HCT116 (cell line): ENCODE measurements around the gene ERBIN. TPM values are rescaled to one million over a fixed set of nuclear protein-coding genes. Genes with fewer than 3 reads are reported as not detected.

ENCODE experiments used
- ATAC-seq: fragments of 200-7000 bp; cut with Tn5 transposase; 2 replicates; pipeline ENCODE4 v1.9.1; 2020; ENCODE audit warnings: mild to moderate bottlenecking, moderate library complexity
- BruUV-seq: library from RNA; stranded (reverse); fragments of 400-500 nt; replicated peaks from 2 replicates; lab custom pipeline; 2021; lab: Mats Ljungman, UMichigan
- CTCF ChIA-PET: fragments of 300-600 bp; sonication (Branson Sonifier 250); formaldehyde crosslinking; loops from one replicate; lab custom pipeline; 2021; ENCODE audit warnings: antibody characterized with exemption; lab: Charles Lee
- POLR2A ChIA-PET: fragments of 300-600, 350-600 bp; sonication (Branson Sonifier 250); formaldehyde crosslinking; loops from one replicate; lab custom pipeline; 2021; ENCODE audit warnings: antibody characterized with exemption; lab: Charles Lee
- RAD21 ChIA-PET, 2 experiments: fragments of 300-600 bp; sonication (Branson Sonifier 250); formaldehyde crosslinking; loops; one replicate each; lab custom pipeline; 2023; ENCODE audit warnings: low total read pairs in 2 of 2; ENCODE audit not compliant: uncharacterized antibody in 2 of 2, unreplicated experiment in 2 of 2, low non-redundant PET in 1 of 2; lab: Charles Lee
- DNase-seq: peaks from one replicate; pipeline ENCODE4 v3.0.0-alpha.2; 2010; ENCODE audit warnings: low read depth, low spot score
- H2AFZ ChIP-seq: fragments of 200-600 bp; shearing (Covaris generic), sonication (generic); 2 replicates; pipeline ENCODE4 v1.6.1; 2017; ENCODE audit warnings: low read depth, mixed run types, mixed read lengths, antibody characterized with exemption, low read length; ENCODE audit not compliant: poor library complexity, severe bottlenecking
- H3K27ac ChIP-seq: 2 replicates; pipeline ENCODE4 v1.5.1; 2012; ENCODE audit warnings: low read depth, low read length
- H3K27me3 ChIP-seq: fragments of 200-600 bp; sonication (generic); 2 replicates; pipeline ENCODE4 v1.6.1; 2016; ENCODE audit warnings: mixed run types, low read length, mixed read lengths; ENCODE audit not compliant: insufficient read depth
- H3K36me3 ChIP-seq, 2 experiments: fragments of 200-500 bp in 1 of 2; fragments of 200-600 bp in 1 of 2; sonication (Bioruptor generic) in 1 of 2; sonication (generic) in 1 of 2; 2 replicates each; pipeline versions ENCODE4 v1.5.1 to v1.6.1; 2014 to 2016; ENCODE audit warnings: low read length in 2 of 2, inconsistent platforms in 1 of 2, mixed read lengths in 1 of 2, mixed run types in 1 of 2; ENCODE audit not compliant: insufficient read depth in 2 of 2, control insufficient read depth in 1 of 2
- H3K4me1 ChIP-seq, 2 experiments: fragments of 200-600 bp in 1 of 2; sonication (generic) in 1 of 2; 2 replicates each; pipeline versions ENCODE4 v1.5.1 to v1.6.1; 2012 to 2017; ENCODE audit warnings: low read length in 2 of 2, inconsistent platforms in 1 of 2, mild to moderate bottlenecking in 1 of 2, mixed read lengths in 1 of 2, mixed run types in 1 of 2, moderate library complexity in 1 of 2; ENCODE audit not compliant: insufficient read depth in 2 of 2, control insufficient read depth in 1 of 2
- H3K4me2 ChIP-seq: fragments of 200-600 bp; sonication (generic); 2 replicates; pipeline ENCODE4 v1.6.1; 2017; ENCODE audit warnings: mixed run types, low read length, mixed read lengths
- H3K4me3 ChIP-seq, 2 experiments: fragments of 200-600 bp in 1 of 2; sonication (generic) in 1 of 2; replicated peaks in 1 of 2; 2 replicates each; pipeline ENCODE4 v1.5.1; 2011 to 2016; ENCODE audit warnings: low read length in 2 of 2, control low read depth in 1 of 2, low read depth in 1 of 2, mild to moderate bottlenecking in 1 of 2, mixed read lengths in 1 of 2, mixed run types in 1 of 2
- H3K79me2 ChIP-seq: fragments of 200-600 bp; sonication (generic); 2 replicates; pipeline ENCODE4 v1.6.1; 2017; ENCODE audit warnings: mild to moderate bottlenecking, mixed run types, low read length, moderate library complexity, mixed read lengths; ENCODE audit not compliant: insufficient read depth
- H3K9ac ChIP-seq: fragments of 200-600 bp; sonication (generic); 2 replicates; pipeline ENCODE4 v1.6.1; 2016; ENCODE audit warnings: low read length, mixed read lengths
- H3K9me2 ChIP-seq: fragments of 200-600 bp; sonication (generic), shearing (Covaris generic); 2 replicates; pipeline ENCODE4 v1.6.1; 2017; ENCODE audit warnings: mixed run types, mild to moderate bottlenecking, moderate library complexity; ENCODE audit not compliant: insufficient read depth
- H3K9me3 ChIP-seq, 2 experiments: fragments of 200-500 bp in 1 of 2; fragments of 200-600 bp in 1 of 2; sonication (Bioruptor generic) in 1 of 2; sonication (generic) in 1 of 2; 2 replicates each; pipeline ENCODE4 v1.6.1; 2014 to 2017; ENCODE audit warnings: low read length in 2 of 2, mixed read lengths in 2 of 2, inconsistent platforms in 1 of 2, low read depth in 1 of 2, mild to moderate bottlenecking in 1 of 2, mixed run types in 1 of 2, moderate library complexity in 1 of 2; ENCODE audit not compliant: control insufficient read depth in 1 of 2, insufficient read depth in 1 of 2
- H4K20me1 ChIP-seq: fragments of 200-600 bp; sonication (generic), shearing (Covaris generic); 2 replicates; pipeline ENCODE4 v1.6.1; 2017; ENCODE audit warnings: mixed run types, mild to moderate bottlenecking, moderate library complexity; ENCODE audit not compliant: insufficient read depth
- CBX3 ChIP-seq: IDR thresholded peaks from 2 replicates; pipeline ENCODE4 v1.6.1; 2012; ENCODE audit warnings: low read depth
- EGR1 ChIP-seq: IDR thresholded peaks from 2 replicates; pipeline ENCODE4 v1.6.1; 2012; ENCODE audit warnings: low read depth
- ELF1 ChIP-seq: IDR thresholded peaks from 2 replicates; pipeline ENCODE4 v1.6.1; 2012; ENCODE audit warnings: low read depth, borderline replicate concordance
- EZH2 ChIP-seq: fragments of 200-600 bp; sonication (generic); IDR thresholded peaks from 2 replicates; pipeline ENCODE4 v1.6.1; 2017; ENCODE audit warnings: antibody characterized with exemption, mixed run types
- EZH2phosphoT487 ChIP-seq: fragments of 200-600 bp; IDR thresholded peaks from 2 replicates; pipeline ENCODE4 v1.6.1; 2018; ENCODE audit warnings: antibody characterized with exemption, borderline replicate concordance
- FOSL1 ChIP-seq: IDR thresholded peaks from 2 replicates; pipeline ENCODE4 v1.6.1; 2012; ENCODE audit warnings: low read depth
- JUND ChIP-seq: IDR thresholded peaks from 2 replicates; pipeline ENCODE4 v1.6.1; 2012
- MAX ChIP-seq: IDR thresholded peaks from 2 replicates; pipeline ENCODE4 v1.6.1; 2012
- POLR2A ChIP-seq: IDR thresholded peaks from 2 replicates; pipeline ENCODE4 v1.7.0; 2011; ENCODE audit warnings: borderline replicate concordance; ENCODE audit not compliant: insufficient read depth, insufficient read length; ENCODE audit errors: extremely low read depth
- RAD21 ChIP-seq: IDR thresholded peaks from 2 replicates; pipeline ENCODE4 v1.6.1; 2012; ENCODE audit warnings: low read depth, mild to moderate bottlenecking
- REST ChIP-seq: IDR thresholded peaks from 2 replicates; pipeline ENCODE4 v1.6.1; 2012; ENCODE audit warnings: low read depth
- TCF7L2 ChIP-seq: IDR thresholded peaks from 2 replicates; pipeline ENCODE4 v1.7.0; 2011; ENCODE audit warnings: borderline replicate concordance, inconsistent platforms; ENCODE audit not compliant: insufficient read depth, insufficient read length; ENCODE audit errors: extremely low read depth
- YY1 ChIP-seq: IDR thresholded peaks from 2 replicates; pipeline ENCODE4 v1.6.1; 2011; ENCODE audit warnings: low read length, low read depth, moderate library complexity, mild to moderate bottlenecking; ENCODE audit not compliant: insufficient replicate concordance; ENCODE audit errors: extremely low read depth
- ZBTB33 ChIP-seq: IDR thresholded peaks from 2 replicates; pipeline ENCODE4 v1.6.1; 2011; ENCODE audit warnings: mild to moderate bottlenecking, low read length, moderate library complexity; ENCODE audit not compliant: insufficient replicate concordance; ENCODE audit errors: extremely low read depth
- ZFX ChIP-seq: fragments of 450-650 bp; IDR thresholded peaks from 2 replicates; pipeline ENCODE4 v1.6.1; 2017
- intact Hi-C: fragments of 100-400 bp; cut with micrococcal nuclease; formaldehyde crosslinking; loops from 2 replicates; pipeline ENCODE4 v1.10.0; 2022
- total RNA-seq: library from RNA; stranded (reverse); gene quantifications from one replicate; pipeline ENCODE4 v1.2.1, GENCODE V29; 2021; ENCODE audit not compliant: unreplicated experiment

Gene ERBIN
- total RNA-seq, 1 experiment from 2014 or later = 57.4 TPM

- no peaks in the 10 kb centered on the region for H3K4me1 ChIP-seq
- POLR2A ChIA-PET = no interaction called here
- ATAC-seq (no peak), DNase-seq (no peak)
- no peaks in the 10 kb centered on the region for H3K27me3 ChIP-seq
- H3K9ac ChIP-seq = no peak overlapping the region
- H2AFZ ChIP-seq = no peak overlapping the region
- H4K20me1 ChIP-seq = peaks cover 5% of the 10 kb centered on the region; the same call in 1 of the 2 replicates
- TF ChIP-seq EZH2 (no peak), ZFX (no peak), FOSL1 (no peak), RAD21 (no peak), TCF7L2 (no peak), REST (no peak), JUND (no peak), MAX (no peak), EZH2phosphoT487 (no peak), ELF1 (no peak), POLR2A (no peak), EGR1 (no peak), ZBTB33 (no peak), CBX3 (no peak), YY1 (no peak)
- TF ChIP-seq, all 23 proteins: peak for 0
- Histone ChIP-seq H3K4me2 (no peak overlapping the region), H3K9me3 (no peaks in the 10 kb centered on the region), H3K4me3 (no peak overlapping the region), H3K36me3 (no peaks in the 10 kb centered on the region), H3K79me2 (peaks cover 77% of the 10 kb centered on the region), H3K9me2 (no peaks in the 10 kb centered on the region), H3K27ac (no peak overlapping the region)
- RAD21 ChIA-PET = no interaction called here
- intact Hi-C loops = no loop called here
- BruUV-seq = no TSS peak
- CTCF ChIA-PET = no interaction called here
Observed at GRCh38 chr5:66001952-66002351, 75.6 kb downstream of the ERBIN start.
